Coronary artery (tissue), 2 donors: Measurements from ENCODE around the gene AP1G1.
"Not testable (repeated sequence)": the region's sequence is repeated elsewhere in the genome, so short reads cannot be mapped to it uniquely, and the experiment has no call there.

Experiments used
- DNase-seq: peaks from one replicate; pipeline ENCODE4 v3.0.0-alpha.2; 2017; ENCODE audit warnings: low spot score
- H3K27ac ChIP-seq, 2 donors: fragments of 200-600 bp; sonication (generic); one replicate each; pipeline ENCODE4 v1.5.1; 2016 to 2019
- H3K4me3 ChIP-seq: fragments of 200-600 bp; sonication (generic); 2 replicates; pipeline ENCODE4 v1.5.1; 2016; ENCODE audit warnings: mild to moderate bottlenecking, moderate library complexity
- TF ChIP-seq, protein P1 (sequence below): fragments of 200-600 bp; sonication (generic); IDR thresholded peaks from one replicate; pipeline ENCODE4 v1.5.1; 2019; ENCODE audit warnings: antibody characterized with exemption

The AP1G1 gene

GRCh38 chr16:71703333-71703732 is 105.3 kb downstream of the AP1G1 start:
- TF ChIP-seq, protein P1, sequence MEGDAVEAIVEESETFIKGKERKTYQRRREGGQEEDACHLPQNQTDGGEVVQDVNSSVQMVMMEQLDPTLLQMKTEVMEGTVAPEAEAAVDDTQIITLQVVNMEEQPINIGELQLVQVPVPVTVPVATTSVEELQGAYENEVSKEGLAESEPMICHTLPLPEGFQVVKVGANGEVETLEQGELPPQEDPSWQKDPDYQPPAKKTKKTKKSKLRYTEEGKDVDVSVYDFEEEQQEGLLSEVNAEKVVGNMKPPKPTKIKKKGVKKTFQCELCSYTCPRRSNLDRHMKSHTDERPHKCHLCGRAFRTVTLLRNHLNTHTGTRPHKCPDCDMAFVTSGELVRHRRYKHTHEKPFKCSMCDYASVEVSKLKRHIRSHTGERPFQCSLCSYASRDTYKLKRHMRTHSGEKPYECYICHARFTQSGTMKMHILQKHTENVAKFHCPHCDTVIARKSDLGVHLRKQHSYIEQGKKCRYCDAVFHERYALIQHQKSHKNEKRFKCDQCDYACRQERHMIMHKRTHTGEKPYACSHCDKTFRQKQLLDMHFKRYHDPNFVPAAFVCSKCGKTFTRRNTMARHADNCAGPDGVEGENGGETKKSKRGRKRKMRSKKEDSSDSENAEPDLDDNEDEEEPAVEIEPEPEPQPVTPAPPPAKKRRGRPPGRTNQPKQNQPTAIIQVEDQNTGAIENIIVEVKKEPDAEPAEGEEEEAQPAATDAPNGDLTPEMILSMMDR = no peak
- Histone ChIP-seq H3K27ac (no peak overlapping the region), H3K4me3 (no peak overlapping the region)
- no peak for DNase-seq

- TF ChIP-seq, protein P1 = no peak
- DNase-seq = no peak
- H3K4me3 ChIP-seq = no peak overlapping the region
Observed at GRCh38 chr16:71700831-71701230, 107.8 kb downstream of the AP1G1 start.

DNA sequence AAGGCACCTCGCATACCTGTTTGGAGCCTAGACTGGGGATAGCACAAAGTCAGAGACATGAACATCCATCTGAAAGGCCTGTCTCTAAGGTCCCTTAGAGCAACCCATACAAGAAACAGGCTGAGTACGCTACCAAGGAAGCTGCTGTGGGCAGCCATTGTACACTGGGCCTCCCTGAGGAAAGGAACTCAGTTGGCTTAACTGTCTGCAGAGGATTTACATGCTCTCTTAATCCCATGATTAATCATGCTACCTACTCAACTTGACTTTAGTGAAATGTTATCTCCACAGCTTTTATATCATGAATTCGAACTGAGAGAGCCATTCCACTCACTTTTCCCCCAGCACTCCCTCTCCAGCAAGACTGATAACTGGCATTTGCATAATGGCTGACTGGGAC is 110.1 kb downstream of the AP1G1 start:
- no peak overlapping the region for H3K4me3 ChIP-seq
- no peak overlapping the region for H3K27ac ChIP-seq
- TF ChIP-seq, protein P1 = no peak
- DNase-seq = no peak

More at GRCh38 chr16:71700831-71701230, 107.8 kb downstream of the AP1G1 start:
- no peak overlapping the region for H3K27ac ChIP-seq

DNA sequence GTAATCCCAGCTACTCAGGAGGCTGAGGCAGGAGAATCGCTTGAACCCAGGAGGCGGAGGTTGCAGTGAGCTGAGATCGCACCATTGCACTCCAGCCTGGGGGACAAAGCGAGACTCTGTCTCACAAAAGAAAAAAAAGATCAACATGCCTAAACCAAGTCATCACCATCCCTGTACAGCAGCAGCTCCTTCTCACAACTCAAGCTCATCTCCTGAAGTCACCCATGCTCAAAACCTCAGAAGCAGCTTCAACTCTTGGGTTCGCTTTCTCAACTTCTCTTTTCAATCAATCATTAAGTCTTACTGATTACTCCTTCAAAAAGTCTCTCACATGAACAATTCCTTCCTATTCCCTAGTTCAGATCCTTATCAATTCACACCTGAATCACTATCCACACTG is 115.5 kb downstream of the AP1G1 start:
- TF ChIP-seq, protein P1 = no peak
- Histone ChIP-seq H3K27ac (no peak overlapping the region), H3K4me3 (no peak overlapping the region)
- no peak for DNase-seq

- Histone ChIP-seq H3K27ac (no peak overlapping the region), H3K4me3 (no peak overlapping the region)
- DNase-seq = no peak
- TF ChIP-seq, protein P1 = no peak
Observed at GRCh38 chr16:71689901-71690300, 118.7 kb downstream of the AP1G1 start.

GRCh38 chr16:71687861-71688260 is 120.8 kb downstream of the AP1G1 start:
- no peak overlapping the region for H3K27ac ChIP-seq
- H3K4me3 ChIP-seq = no peak overlapping the region
- no peak for DNase-seq
- TF ChIP-seq, protein P1 = no peak

DNA sequence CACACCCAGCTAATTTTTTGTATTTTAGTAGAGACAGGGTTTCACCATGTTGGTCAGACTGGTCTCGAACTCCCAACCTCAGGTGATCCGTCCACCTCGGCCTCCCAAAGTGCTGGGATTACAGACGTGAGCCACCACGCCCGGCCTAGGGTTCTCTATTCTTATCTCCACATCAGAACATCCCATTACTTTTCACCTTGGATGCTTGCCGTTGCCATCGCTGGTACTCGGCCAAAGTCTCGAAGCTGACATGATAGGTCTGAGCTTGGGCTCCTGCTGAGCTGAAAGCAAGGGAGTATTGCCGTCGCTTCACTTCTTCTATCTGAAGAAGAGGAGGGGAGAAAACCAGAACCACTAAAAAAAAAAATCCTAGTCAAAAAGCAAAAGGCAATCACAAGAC is 124.4 kb downstream of the AP1G1 start:
- not testable (repeated sequence) for H3K4me3 ChIP-seq, H3K27ac ChIP-seq, DNase-seq

DNA sequence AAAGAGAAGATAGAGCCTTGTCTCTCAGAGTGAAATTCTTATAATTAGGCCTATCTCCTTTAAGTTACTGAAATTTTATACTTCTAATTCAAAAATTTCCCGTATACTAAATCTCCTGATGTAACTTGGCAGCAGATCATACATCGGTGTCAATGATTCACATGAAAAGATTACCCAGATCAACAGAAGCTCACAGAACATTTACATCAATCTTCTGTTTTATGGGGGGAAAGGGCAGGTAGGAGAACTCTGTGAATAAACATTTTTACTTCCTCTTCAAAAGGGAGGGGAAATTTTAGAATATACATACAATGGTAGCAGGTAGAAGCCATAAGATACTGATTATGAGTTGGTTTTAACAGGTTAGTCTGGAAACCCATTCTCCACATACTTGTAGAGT is 127.3 kb downstream of the AP1G1 start:
- TF ChIP-seq, protein P1 = no peak
- DNase-seq = no peak
- H3K27ac ChIP-seq = no peak overlapping the region

More for the DNA sequence above, 127.3 kb downstream of the AP1G1 start:
- no peak overlapping the region for H3K4me3 ChIP-seq
